Measurements from ENCODE around the gene LYPD1. TPM values are rescaled to one million over a fixed set of nuclear protein-coding genes. Genes with fewer than 3 reads are reported as not detected.

Gene LYPD1
- total RNA-seq, 6 experiments from 2014 or later, result 0.27 to 1.5 (median 0.81) TPM; not detected in 1

DNA sequence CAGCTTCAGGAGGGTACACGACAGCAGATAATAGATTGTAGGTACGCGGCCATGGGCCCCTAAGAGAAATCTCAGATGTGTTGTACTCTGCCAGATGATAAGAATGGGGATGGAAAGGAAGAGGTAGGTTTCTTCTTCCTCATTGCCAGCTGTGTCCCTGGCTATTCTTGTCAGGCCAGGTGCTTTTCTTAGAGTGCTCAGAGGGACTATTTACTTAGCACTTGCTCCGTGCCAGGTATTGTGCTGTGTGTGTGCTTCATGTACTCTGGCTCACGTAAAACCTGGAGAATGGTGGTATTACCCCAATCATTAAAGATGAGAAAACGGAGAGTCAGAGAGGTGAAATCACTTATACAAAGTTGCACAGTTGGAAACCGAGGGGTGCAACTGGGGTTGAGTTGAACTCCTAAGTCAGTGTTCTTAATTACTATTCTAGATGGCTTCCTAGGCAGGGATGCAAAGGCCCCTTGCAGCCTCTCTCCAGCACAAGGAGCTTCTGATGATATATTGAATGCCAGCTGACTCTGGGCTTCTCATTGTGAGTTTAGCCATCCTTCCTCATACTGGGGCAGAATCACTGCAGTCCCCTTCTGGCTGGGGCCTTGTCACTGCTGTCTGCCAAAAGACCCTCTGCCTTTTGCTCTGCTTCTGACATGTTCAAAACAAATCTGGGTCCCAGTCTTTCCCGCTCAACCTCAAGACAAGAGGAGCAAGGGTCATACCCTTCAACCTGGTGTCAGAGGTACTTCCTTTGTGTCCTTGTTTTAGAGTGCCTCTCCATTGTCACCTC is 60.7 kb downstream of the LYPD1 start:
- intact Hi-C loops (cut with DNase I), result no loop called here
- WGBS (ENCODE audit: insufficient coverage, low coverage, low lambda C conversion rate, missing lambda C conversion rate), result 79% methylated on average over 7 of the region's 8 CpGs
- no peak for DNase-seq

DNA sequence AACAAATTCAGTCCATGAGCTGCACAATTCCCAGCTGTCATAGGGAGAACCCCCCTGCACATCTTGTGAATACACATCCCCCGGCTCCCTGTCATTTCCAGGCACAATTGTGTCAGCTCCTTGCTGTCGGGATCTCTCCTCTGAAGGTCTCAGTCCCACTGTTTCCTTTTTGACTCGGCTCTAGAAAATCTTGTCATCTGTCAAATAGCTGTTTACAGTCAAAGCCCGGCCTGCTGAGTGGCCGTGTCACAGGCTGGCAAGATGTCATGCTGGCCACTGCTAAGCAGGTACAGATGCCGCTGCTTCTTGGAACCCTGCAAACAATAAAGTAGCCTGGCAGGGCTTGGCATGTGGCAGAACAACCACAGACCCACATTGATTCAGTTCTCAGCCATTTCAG is 61.7 kb downstream of the LYPD1 start:
- ATAC-seq, result no peak
- intact Hi-C loops (cut with DNase I), result no loop called here
- DNase-seq, result no peak
- H3K27me3 ChIP-seq, result no peaks in the 10 kb centered on the region
- no peak overlapping the region for H3K4me3 ChIP-seq
- TF ChIP-seq, protein P1, sequence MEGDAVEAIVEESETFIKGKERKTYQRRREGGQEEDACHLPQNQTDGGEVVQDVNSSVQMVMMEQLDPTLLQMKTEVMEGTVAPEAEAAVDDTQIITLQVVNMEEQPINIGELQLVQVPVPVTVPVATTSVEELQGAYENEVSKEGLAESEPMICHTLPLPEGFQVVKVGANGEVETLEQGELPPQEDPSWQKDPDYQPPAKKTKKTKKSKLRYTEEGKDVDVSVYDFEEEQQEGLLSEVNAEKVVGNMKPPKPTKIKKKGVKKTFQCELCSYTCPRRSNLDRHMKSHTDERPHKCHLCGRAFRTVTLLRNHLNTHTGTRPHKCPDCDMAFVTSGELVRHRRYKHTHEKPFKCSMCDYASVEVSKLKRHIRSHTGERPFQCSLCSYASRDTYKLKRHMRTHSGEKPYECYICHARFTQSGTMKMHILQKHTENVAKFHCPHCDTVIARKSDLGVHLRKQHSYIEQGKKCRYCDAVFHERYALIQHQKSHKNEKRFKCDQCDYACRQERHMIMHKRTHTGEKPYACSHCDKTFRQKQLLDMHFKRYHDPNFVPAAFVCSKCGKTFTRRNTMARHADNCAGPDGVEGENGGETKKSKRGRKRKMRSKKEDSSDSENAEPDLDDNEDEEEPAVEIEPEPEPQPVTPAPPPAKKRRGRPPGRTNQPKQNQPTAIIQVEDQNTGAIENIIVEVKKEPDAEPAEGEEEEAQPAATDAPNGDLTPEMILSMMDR (IDR thresholded peaks at IDR 0.05), result no peak
- no peak for TF ChIP-seq POLR2A (IDR thresholded peaks at IDR 0.05)
- H3K36me3 ChIP-seq, result no peaks in the 10 kb centered on the region
- no CpG with 5 or more reads among the region's 6 CpGs for WGBS (ENCODE audit: insufficient coverage, low coverage, low lambda C conversion rate, missing lambda C conversion rate)
- no peak overlapping the region for H3K27ac ChIP-seq
- H3K9me3 ChIP-seq, result no peaks in the 10 kb centered on the region
- H3K4me1 ChIP-seq, result no peaks in the 10 kb centered on the region

More for the DNA sequence above, 60.7 kb downstream of the LYPD1 start:
- Histone ChIP-seq H3K4me3 (no peak overlapping the region), H3K27me3 (no peaks in the 10 kb centered on the region), H3K4me1 (no peaks in the 10 kb centered on the region), H3K36me3 (no peaks in the 10 kb centered on the region), H3K27ac (no peak overlapping the region), H3K9me3 (no peaks in the 10 kb centered on the region)
- TF ChIP-seq, protein P1 (IDR thresholded peaks at IDR 0.05), result no peak
- no peak for TF ChIP-seq POLR2A (IDR thresholded peaks at IDR 0.05)
- ATAC-seq, result no peak

DNA sequence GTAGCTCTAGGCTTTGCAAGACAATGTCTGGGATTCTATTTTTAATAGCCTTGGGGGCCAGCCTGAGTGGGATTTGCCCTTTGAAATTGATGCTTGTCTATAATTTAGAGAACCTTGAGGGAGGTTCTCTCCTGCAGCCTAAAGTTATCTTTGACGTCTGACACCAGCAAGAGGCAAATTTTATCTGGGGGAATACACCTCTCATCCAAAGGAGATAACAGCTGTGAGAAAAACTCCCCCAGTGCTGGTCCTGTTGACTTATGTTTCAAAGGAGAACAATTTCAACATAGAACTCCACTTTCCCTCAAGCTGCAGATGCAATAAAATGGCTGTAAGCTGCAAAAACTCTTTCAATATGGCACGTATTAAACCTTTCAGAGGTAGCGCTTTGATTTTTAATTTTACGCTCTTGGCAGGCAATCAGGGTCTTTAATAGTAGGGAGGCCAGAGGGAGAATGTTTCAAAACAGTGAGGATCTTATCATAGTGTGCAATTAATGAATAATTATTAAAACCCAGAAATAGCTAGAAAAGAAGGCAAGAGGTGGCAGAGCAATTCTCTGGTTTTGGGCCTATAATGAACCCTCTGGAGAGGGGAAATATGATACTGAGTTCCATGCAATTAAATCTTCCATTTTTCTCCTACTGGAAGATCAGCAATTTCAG is 62.4 kb downstream of the LYPD1 start:
- no peak for ATAC-seq
- no peaks in the 10 kb centered on the region for H3K27me3 ChIP-seq
- H3K4me1 ChIP-seq, result no peaks in the 10 kb centered on the region
- H3K27ac ChIP-seq, result no peak overlapping the region
- no peaks in the 10 kb centered on the region for H3K9me3 ChIP-seq
- no peak for TF ChIP-seq POLR2A (IDR thresholded peaks at IDR 0.05)
- TF ChIP-seq, protein P1 (IDR thresholded peaks at IDR 0.05), result no peak
- 76% methylated on average over 4 of the region's 4 CpGs for WGBS (ENCODE audit: insufficient coverage, low coverage, low lambda C conversion rate, missing lambda C conversion rate)
- intact Hi-C loops (cut with DNase I), result no loop called here
- H3K4me3 ChIP-seq, result no peak overlapping the region
- no peaks in the 10 kb centered on the region for H3K36me3 ChIP-seq
- no peak for DNase-seq

DNA sequence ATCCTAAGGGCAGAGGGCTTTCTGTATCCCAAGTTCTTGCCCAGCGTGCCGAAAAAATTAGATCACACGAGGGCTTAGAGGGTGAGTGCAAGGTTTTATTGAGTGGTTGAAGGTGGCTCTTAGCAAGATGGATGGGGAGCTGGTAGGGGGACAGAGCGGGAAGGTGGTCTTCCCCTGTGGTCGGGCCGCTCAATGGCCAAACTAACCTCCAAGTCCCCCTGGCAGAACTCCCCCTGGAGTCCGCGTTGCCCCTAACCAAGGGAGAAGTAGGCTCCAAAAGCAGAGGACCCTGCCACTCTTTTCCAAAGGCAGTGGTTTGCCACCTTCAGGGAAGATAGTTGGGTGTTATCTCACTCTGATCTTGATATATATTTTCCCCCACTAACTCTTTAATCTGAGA is 63.4 kb downstream of the LYPD1 start:
- Histone ChIP-seq H3K4me3 (no peak overlapping the region), H3K27me3 (no peaks in the 10 kb centered on the region), H3K4me1 (no peaks in the 10 kb centered on the region), H3K36me3 (no peaks in the 10 kb centered on the region), H3K27ac (no peak overlapping the region), H3K9me3 (no peaks in the 10 kb centered on the region)
- ATAC-seq (no peak), DNase-seq (no peak)
- intact Hi-C loops (cut with DNase I), result no loop called here
- 91% methylated on average over 5 of the region's 8 CpGs for WGBS (ENCODE audit: insufficient coverage, low coverage, low lambda C conversion rate, missing lambda C conversion rate)
- TF ChIP-seq, protein P1 (IDR thresholded peaks at IDR 0.05), result no peak
- TF ChIP-seq POLR2A (IDR thresholded peaks at IDR 0.05), result no peak

Measured in right lobe of liver (tissue), 6 donors.